HEK293 (cell line): ENCODE data around the gene DDX55.
A peak's percentile ranks its signal among the peaks of the same experiment; 100 is the strongest.

Experiments
- EGR2 ChIP-seq: fragments of 450-650 bp; formaldehyde crosslinking; IDR thresholded peaks from 2 replicates; pipeline ENCODE4 v1.5.1; 2016; ENCODE audit warnings: low read depth, missing biosample characterization, missing genetic modification characterization
- IKZF3 ChIP-seq: fragments of 450-650 bp; IDR thresholded peaks from 2 replicates; pipeline ENCODE4 v1.5.0; 2018; ENCODE audit warnings: missing biosample characterization, mild to moderate bottlenecking, missing genetic modification characterization, moderate library complexity
- KLF7 ChIP-seq: fragments of 450-650 bp; formaldehyde crosslinking; IDR thresholded peaks from 2 replicates; pipeline ENCODE4 v1.5.1; 2016; ENCODE audit warnings: missing biosample characterization, missing genetic modification characterization, borderline replicate concordance
- MYNN ChIP-seq: fragments of 450-650 bp; formaldehyde crosslinking; IDR thresholded peaks from 2 replicates; pipeline ENCODE4 v1.5.1; 2016; ENCODE audit warnings: missing biosample characterization, missing genetic modification characterization, borderline replicate concordance
- SP7 ChIP-seq: fragments of 450-650 bp; formaldehyde crosslinking; IDR thresholded peaks from 2 replicates; pipeline ENCODE4 v1.5.1; 2016; ENCODE audit warnings: missing biosample characterization, missing genetic modification characterization
- ZBTB17 ChIP-seq: fragments of 450-650 bp; formaldehyde crosslinking; IDR thresholded peaks from 2 replicates; pipeline ENCODE4 v1.5.1; 2016; ENCODE audit warnings: missing biosample characterization, missing genetic modification characterization
- ZNF112 ChIP-seq: fragments of 450-650 bp; formaldehyde crosslinking; IDR thresholded peaks from 2 replicates; pipeline ENCODE4 v1.5.0; 2017; ENCODE audit warnings: missing biosample characterization, missing genetic modification characterization
- ZNF16 ChIP-seq: fragments of 450-650 bp; formaldehyde crosslinking; IDR thresholded peaks from 2 replicates; pipeline ENCODE4 v1.5.1; 2016; ENCODE audit warnings: low read depth, missing biosample characterization, missing genetic modification characterization
- ZNF266 ChIP-seq: fragments of 450-650 bp; formaldehyde crosslinking; IDR thresholded peaks from 2 replicates; pipeline ENCODE4 v1.5.1; 2016; ENCODE audit warnings: missing biosample characterization, missing genetic modification characterization, low read depth
- ZNF324 ChIP-seq: fragments of 450-650 bp; formaldehyde crosslinking; IDR thresholded peaks from 2 replicates; pipeline ENCODE4 v1.5.1; 2016; ENCODE audit warnings: missing biosample characterization, missing genetic modification characterization
- ZNF366 ChIP-seq: fragments of 450-650 bp; formaldehyde crosslinking; conservative IDR thresholded peaks from 2 replicates; pipeline ENCODE4 v1.5.1; 2016; ENCODE audit warnings: missing biosample characterization, missing genetic modification characterization
- ZNF423 ChIP-seq: fragments of 450-650 bp; formaldehyde crosslinking; IDR thresholded peaks from 2 replicates; pipeline ENCODE4 v1.5.1; 2016; ENCODE audit warnings: missing biosample characterization, missing genetic modification characterization
- ZNF561 ChIP-seq: fragments of 450-650 bp; IDR thresholded peaks from 2 replicates; pipeline ENCODE4 v1.5.1; 2018; ENCODE audit warnings: missing biosample characterization, missing genetic modification characterization, borderline replicate concordance
- ZNF610 ChIP-seq: fragments of 450-650 bp; formaldehyde crosslinking; IDR thresholded peaks from 2 replicates; pipeline ENCODE4 v1.5.1; 2016; ENCODE audit warnings: missing biosample characterization, missing genetic modification characterization, borderline replicate concordance
- ZNF629 ChIP-seq: fragments of 450-650 bp; formaldehyde crosslinking; IDR thresholded peaks from 2 replicates; pipeline ENCODE4 v1.5.1; 2017; ENCODE audit warnings: missing biosample characterization, missing genetic modification characterization
- TF ChIP-seq, protein P1 (sequence below): fragments of 450-650 bp; formaldehyde crosslinking; IDR thresholded peaks from 2 replicates; pipeline ENCODE4 v1.5.1; 2016; ENCODE audit warnings: missing biosample characterization, missing genetic modification characterization
- TF ChIP-seq, protein P2 (sequence below): fragments of 450-650 bp; formaldehyde crosslinking; IDR thresholded peaks from 2 replicates; pipeline ENCODE4 v1.5.1; 2016; ENCODE audit warnings: missing biosample characterization, missing genetic modification characterization
- TF ChIP-seq, protein P3 (sequence below): fragments of 450-650 bp; formaldehyde crosslinking; IDR thresholded peaks from 2 replicates; pipeline ENCODE4 v1.5.1; 2016; ENCODE audit warnings: missing biosample characterization, missing genetic modification characterization, low read depth
- TF ChIP-seq, protein P4 (sequence below): fragments of 450-650 bp; formaldehyde crosslinking; IDR thresholded peaks from 2 replicates; pipeline ENCODE4 v1.5.1; 2016; ENCODE audit warnings: missing biosample characterization, missing genetic modification characterization
- TF ChIP-seq, protein P5 (sequence below): fragments of 450-650 bp; formaldehyde crosslinking; IDR thresholded peaks from 2 replicates; pipeline ENCODE4 v1.5.1; 2016; ENCODE audit warnings: missing biosample characterization, missing genetic modification characterization
- TF ChIP-seq, protein P6 (sequence below): fragments of 450-650 bp; formaldehyde crosslinking; IDR thresholded peaks from 2 replicates; pipeline ENCODE4; 2016; ENCODE audit warnings: missing biosample characterization, missing genetic modification characterization
- TF ChIP-seq, protein P7 (sequence below): fragments of 450-650 bp; formaldehyde crosslinking; IDR thresholded peaks from 2 replicates; pipeline ENCODE4 v1.5.1; 2017; ENCODE audit warnings: missing biosample characterization, missing genetic modification characterization
- TF ChIP-seq, protein P8 (sequence below): sonication (generic); formaldehyde crosslinking; IDR thresholded peaks from 2 replicates; pipeline ENCODE4 v1.8.1; 2022; ENCODE audit warnings: mild to moderate bottlenecking, moderate library complexity, missing genetic modification reagents

The DDX55 gene

DNA sequence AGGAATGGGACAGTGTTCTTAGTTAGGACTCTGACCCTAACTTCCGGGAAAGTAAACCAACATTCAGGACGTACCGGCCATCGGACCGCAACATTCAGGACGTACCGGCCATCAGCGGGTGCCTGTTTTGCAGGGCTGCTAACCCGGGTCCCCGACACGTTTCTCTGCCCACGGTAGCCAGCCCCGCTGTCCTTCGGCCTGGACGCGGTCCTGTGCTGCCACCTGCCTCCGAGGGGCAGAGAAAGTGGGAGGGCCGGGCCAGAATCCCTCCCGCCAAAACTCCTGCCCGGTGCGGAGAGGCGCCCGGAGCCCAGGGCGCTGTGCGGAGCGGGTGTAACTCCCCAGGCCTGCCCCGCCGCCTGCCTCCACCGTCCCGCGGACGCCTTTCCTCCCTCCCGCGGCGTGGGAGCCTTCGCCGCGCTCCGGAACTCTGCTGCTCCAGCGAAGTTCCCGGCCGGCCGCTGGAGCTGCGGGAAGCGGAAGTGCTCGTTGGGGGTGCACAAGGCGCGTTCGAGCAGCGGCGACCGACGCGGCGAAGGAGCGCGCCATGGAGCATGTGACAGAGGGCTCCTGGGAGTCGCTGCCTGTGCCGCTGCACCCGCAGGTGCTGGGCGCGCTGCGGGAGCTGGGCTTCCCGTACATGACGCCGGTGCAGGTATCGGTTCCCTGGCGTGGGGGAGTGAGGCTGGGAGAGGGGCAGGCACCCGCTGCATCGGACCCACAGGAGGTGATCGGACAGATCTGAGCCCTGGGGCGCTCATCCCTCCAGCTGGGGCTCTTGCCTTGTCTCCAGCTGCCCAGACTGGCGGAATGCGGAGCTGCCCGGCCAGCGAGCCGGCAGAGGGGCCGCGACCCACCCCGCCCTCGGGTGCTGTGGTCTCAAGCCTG is at the start of gene DDX55 (continued):
- TF ChIP-seq, protein P1, sequence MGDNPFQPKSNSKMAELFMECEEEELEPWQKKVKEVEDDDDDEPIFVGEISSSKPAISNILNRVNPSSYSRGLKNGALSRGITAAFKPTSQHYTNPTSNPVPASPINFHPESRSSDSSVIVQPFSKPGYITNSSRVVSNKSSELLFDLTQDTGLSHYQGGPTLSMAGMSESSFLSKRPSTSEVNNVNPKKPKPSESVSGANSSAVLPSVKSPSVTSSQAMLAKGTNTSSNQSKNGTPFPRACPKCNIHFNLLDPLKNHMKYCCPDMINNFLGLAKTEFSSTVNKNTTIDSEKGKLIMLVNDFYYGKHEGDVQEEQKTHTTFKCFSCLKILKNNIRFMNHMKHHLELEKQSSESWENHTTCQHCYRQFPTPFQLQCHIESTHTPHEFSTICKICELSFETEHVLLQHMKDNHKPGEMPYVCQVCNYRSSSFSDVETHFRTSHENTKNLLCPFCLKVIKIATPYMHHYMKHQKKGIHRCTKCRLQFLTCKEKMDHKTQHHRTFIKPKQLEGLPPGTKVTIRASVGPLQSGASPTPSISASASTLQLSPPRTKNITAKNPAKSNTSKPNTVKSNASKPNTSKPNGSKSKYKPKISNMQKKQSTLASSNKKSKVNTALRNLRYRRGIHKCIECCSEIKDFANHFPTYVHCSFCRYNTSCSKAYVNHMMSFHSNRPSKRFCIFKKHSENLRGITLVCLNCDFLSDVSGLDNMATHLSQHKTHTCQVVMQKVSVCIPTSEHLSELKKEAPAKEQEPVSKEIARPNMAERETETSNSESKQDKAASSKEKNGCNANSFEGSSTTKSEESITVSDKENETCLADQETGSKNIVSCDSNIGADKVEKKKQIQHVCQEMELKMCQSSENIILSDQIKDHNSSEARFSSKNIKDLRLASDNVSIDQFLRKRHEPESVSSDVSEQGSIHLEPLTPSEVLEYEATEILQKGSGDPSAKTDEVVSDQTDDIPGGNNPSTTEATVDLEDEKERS (tag by site-specific recombination), result no peak; the same call in 1 of the 2 replicates
- TF ChIP-seq KLF7 (tag by site-specific recombination), result peak; percentile 89; the same call in 1 of the 2 replicates
- TF ChIP-seq ZNF112 (tag by site-specific recombination), result no peak
- TF ChIP-seq, protein P2, sequence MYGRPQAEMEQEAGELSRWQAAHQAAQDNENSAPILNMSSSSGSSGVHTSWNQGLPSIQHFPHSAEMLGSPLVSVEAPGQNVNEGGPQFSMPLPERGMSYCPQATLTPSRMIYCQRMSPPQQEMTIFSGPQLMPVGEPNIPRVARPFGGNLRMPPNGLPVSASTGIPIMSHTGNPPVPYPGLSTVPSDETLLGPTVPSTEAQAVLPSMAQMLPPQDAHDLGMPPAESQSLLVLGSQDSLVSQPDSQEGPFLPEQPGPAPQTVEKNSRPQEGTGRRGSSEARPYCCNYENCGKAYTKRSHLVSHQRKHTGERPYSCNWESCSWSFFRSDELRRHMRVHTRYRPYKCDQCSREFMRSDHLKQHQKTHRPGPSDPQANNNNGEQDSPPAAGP, result peak; percentile 99
- TF ChIP-seq MYNN (tag by site-specific recombination), result no peak; the same call in 1 of the 2 replicates
- TF ChIP-seq EGR2, result peak; percentile 80
- peak; percentile 98 for TF ChIP-seq ZNF561 (tag by site-specific recombination)
- TF ChIP-seq, protein P3, sequence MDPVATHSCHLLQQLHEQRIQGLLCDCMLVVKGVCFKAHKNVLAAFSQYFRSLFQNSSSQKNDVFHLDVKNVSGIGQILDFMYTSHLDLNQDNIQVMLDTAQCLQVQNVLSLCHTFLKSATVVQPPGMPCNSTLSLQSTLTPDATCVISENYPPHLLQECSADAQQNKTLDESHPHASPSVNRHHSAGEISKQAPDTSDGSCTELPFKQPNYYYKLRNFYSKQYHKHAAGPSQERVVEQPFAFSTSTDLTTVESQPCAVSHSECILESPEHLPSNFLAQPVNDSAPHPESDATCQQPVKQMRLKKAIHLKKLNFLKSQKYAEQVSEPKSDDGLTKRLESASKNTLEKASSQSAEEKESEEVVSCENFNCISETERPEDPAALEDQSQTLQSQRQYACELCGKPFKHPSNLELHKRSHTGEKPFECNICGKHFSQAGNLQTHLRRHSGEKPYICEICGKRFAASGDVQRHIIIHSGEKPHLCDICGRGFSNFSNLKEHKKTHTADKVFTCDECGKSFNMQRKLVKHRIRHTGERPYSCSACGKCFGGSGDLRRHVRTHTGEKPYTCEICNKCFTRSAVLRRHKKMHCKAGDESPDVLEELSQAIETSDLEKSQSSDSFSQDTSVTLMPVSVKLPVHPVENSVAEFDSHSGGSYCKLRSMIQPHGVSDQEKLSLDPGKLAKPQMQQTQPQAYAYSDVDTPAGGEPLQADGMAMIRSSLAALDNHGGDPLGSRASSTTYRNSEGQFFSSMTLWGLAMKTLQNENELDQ (tag by site-specific recombination), result no peak; the same call in 1 of the 2 replicates
- peak; percentile 99 for TF ChIP-seq ZNF423 (tag by site-specific recombination)
- peak; percentile 90 for TF ChIP-seq ZNF629 (tag by site-specific recombination)
- peak; percentile 84; the same call in 1 of the 2 replicates for TF ChIP-seq ZNF610 (tag by site-specific recombination)
- TF ChIP-seq, protein P4, sequence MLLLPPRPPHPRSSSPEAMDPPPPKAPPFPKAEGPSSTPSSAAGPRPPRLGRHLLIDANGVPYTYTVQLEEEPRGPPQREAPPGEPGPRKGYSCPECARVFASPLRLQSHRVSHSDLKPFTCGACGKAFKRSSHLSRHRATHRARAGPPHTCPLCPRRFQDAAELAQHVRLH (tag by site-specific recombination), result peak; percentile 95
- peak; percentile 98 for TF ChIP-seq ZBTB17
- TF ChIP-seq, protein P5, sequence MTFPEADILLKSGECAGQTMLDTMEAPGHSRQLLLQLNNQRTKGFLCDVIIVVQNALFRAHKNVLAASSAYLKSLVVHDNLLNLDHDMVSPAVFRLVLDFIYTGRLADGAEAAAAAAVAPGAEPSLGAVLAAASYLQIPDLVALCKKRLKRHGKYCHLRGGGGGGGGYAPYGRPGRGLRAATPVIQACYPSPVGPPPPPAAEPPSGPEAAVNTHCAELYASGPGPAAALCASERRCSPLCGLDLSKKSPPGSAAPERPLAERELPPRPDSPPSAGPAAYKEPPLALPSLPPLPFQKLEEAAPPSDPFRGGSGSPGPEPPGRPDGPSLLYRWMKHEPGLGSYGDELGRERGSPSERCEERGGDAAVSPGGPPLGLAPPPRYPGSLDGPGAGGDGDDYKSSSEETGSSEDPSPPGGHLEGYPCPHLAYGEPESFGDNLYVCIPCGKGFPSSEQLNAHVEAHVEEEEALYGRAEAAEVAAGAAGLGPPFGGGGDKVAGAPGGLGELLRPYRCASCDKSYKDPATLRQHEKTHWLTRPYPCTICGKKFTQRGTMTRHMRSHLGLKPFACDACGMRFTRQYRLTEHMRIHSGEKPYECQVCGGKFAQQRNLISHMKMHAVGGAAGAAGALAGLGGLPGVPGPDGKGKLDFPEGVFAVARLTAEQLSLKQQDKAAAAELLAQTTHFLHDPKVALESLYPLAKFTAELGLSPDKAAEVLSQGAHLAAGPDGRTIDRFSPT, result peak; percentile 70; the same call in 1 of the 2 replicates
- TF ChIP-seq SP7 (tag by site-specific recombination), result peak; percentile 96
- TF ChIP-seq, protein P6, sequence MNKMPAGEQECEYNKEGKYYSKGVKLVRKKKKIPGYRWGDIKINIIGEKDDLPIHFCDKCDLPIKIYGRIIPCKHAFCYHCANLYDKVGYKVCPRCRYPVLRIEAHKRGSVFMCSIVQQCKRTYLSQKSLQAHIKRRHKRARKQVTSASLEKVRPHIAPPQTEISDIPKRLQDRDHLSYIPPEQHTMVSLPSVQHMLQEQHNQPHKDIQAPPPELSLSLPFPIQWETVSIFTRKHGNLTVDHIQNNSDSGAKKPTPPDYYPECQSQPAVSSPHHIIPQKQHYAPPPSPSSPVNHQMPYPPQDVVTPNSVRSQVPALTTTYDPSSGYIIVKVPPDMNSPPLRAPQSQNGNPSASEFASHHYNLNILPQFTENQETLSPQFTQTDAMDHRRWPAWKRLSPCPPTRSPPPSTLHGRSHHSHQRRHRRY (tag by site-specific recombination), result peak; percentile 43; the same call in 1 of the 2 replicates
- TF ChIP-seq, protein P7, sequence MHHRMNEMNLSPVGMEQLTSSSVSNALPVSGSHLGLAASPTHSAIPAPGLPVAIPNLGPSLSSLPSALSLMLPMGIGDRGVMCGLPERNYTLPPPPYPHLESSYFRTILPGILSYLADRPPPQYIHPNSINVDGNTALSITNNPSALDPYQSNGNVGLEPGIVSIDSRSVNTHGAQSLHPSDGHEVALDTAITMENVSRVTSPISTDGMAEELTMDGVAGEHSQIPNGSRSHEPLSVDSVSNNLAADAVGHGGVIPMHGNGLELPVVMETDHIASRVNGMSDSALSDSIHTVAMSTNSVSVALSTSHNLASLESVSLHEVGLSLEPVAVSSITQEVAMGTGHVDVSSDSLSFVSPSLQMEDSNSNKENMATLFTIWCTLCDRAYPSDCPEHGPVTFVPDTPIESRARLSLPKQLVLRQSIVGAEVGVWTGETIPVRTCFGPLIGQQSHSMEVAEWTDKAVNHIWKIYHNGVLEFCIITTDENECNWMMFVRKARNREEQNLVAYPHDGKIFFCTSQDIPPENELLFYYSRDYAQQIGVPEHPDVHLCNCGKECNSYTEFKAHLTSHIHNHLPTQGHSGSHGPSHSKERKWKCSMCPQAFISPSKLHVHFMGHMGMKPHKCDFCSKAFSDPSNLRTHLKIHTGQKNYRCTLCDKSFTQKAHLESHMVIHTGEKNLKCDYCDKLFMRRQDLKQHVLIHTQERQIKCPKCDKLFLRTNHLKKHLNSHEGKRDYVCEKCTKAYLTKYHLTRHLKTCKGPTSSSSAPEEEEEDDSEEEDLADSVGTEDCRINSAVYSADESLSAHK, result peak; percentile 75
- TF ChIP-seq ZNF16, result 0 out of 2 replicates have a peak, but pooled peaks have one; percentile 22
- no peak for TF ChIP-seq ZNF266
- TF ChIP-seq, protein P8, sequence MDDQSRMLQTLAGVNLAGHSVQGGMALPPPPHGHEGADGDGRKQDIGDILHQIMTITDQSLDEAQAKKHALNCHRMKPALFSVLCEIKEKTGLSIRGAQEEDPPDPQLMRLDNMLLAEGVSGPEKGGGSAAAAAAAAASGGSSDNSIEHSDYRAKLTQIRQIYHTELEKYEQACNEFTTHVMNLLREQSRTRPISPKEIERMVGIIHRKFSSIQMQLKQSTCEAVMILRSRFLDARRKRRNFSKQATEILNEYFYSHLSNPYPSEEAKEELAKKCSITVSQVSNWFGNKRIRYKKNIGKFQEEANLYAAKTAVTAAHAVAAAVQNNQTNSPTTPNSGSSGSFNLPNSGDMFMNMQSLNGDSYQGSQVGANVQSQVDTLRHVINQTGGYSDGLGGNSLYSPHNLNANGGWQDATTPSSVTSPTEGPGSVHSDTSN, result peak; percentile 95
- TF ChIP-seq IKZF3 (tag by site-specific recombination), result peak; percentile 66
- TF ChIP-seq ZNF366, result peak; percentile 58; the same call in 1 of the 2 replicates
- TF ChIP-seq ZNF324 (tag by site-specific recombination), result peak; percentile 99
